GM12878 (cell line): ENCODE measurements around the gene THADA.
"Not testable (repeated sequence)": the region's sequence is repeated elsewhere in the genome, so short reads cannot be mapped to it uniquely, and the experiment has no call there.

ENCODE experiments used
- TCF12 ChIP-seq: IDR thresholded peaks from 2 replicates; pipeline ENCODE4 v1.6.1; 2011; ENCODE audit warnings: low read depth, mild to moderate bottlenecking, low read length
- TF ChIP-seq, protein P1 (sequence below), 3 experiments: IDR thresholded peaks in 2 of 3; conservative IDR thresholded peaks in 1 of 3; 2 replicates each; pipeline ENCODE4 v1.5.1; 2011; ENCODE audit warnings: low read depth in 3 of 3, low read length in 3 of 3, mild to moderate bottlenecking in 3 of 3, control low read depth in 2 of 3, moderate library complexity in 2 of 3, inconsistent platforms in 1 of 3, mixed read lengths in 1 of 3; ENCODE audit not compliant: control insufficient read depth in 2 of 3, insufficient read depth in 1 of 3; ENCODE audit errors: extremely low read depth in 1 of 3

DNA sequence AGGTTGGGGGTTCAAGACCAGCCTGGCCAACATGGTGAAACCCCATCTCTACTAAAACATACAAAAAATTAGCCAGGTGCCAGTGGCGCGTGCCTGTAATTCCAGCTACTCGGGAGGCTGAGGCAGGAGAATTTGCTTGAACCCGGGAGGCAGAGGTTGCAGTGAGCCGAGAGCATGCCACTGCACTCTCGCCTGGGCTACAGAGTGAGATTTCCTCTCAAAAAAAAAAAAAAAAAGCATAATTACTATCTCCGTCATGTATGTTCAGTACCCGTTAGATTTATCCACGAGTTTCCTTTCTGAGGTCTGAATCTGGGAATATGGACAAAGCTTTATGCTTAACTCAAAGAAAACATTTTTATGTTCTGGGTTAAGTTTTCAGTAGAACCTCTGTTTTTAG is 209.2 kb downstream of the THADA start:
- not testable (repeated sequence) for TF ChIP-seq TCF12
- TF ChIP-seq, protein P1, sequence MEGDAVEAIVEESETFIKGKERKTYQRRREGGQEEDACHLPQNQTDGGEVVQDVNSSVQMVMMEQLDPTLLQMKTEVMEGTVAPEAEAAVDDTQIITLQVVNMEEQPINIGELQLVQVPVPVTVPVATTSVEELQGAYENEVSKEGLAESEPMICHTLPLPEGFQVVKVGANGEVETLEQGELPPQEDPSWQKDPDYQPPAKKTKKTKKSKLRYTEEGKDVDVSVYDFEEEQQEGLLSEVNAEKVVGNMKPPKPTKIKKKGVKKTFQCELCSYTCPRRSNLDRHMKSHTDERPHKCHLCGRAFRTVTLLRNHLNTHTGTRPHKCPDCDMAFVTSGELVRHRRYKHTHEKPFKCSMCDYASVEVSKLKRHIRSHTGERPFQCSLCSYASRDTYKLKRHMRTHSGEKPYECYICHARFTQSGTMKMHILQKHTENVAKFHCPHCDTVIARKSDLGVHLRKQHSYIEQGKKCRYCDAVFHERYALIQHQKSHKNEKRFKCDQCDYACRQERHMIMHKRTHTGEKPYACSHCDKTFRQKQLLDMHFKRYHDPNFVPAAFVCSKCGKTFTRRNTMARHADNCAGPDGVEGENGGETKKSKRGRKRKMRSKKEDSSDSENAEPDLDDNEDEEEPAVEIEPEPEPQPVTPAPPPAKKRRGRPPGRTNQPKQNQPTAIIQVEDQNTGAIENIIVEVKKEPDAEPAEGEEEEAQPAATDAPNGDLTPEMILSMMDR (IDR thresholded peaks at IDR 0.05 in 2 of 3, conservative IDR thresholded peaks at IDR 0.05 in 1 of 3; ENCODE audit: control insufficient read depth in 2 of 3, extremely low read depth in 1 of 3, insufficient read depth in 1 of 3, low read depth in 3 of 3, low read length in 3 of 3), result not testable (repeated sequence)
